Measurements from ENCODE around the gene GFM1. TPM values are rescaled to one million over a fixed set of nuclear protein-coding genes. Genes with fewer than 3 reads are reported as not detected.

The GFM1 gene
- total and polyA plus RNA-seq, 2 donors (not counting 1 experiment from before 2014, with no cell fraction given): 9.8 to 46.0 TPM

DNA sequence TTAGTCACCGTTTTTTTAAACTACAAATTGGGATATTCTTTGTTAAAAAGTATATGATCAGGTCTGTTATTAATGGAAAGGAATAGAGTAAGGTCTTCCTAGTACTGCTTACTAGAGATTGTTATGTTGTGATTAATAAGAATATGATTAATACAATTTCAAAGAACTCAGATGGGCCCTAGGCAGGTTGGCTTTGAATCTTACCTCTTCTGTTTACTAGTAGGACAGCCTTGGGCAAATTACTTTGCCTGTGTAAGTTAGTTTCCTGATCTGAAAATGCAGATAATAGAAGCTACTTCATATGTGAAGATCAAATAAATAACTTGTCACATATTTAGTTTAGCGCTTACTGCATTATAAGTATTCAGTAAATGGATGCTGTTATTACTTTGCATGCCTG lies 6.9 kb downstream of the GFM1 start:
- Mint-ChIP-seq H3K27ac (no peak overlapping the region), H3K4me1 (peaks cover 2% of the 10 kb centered on the region), H3K27me3 (no peaks in the 10 kb centered on the region), H3K9me3 (ENCODE audit: insufficient read depth) (no peaks in the 10 kb centered on the region), H3K4me3 (no peak overlapping the region)
- peaks cover 6% of the 10 kb centered on the region for H3K79me2 ChIP-seq (ENCODE audit: control insufficient read depth, insufficient read depth, low read length)
- no peak overlapping the region for H3K9ac ChIP-seq (ENCODE audit: low read length)
- no peaks in the 10 kb centered on the region for H3K4me1 ChIP-seq (ENCODE audit: control insufficient read depth in 2 of 2, insufficient read depth in 2 of 2, low read length in 2 of 2)
- H3K9me3 ChIP-seq (ENCODE audit: control extremely low read depth in 1 of 3, control insufficient read depth in 2 of 3, insufficient read depth in 1 of 3, low read length in 2 of 3): no peaks in the 10 kb centered on the region
- POLR2A ChIA-PET: no interaction called here
- H2AFZ ChIP-seq (ENCODE audit: insufficient read depth, low read depth, low read length, poor library complexity, severe bottlenecking): no peak overlapping the region
- H3K4me3 ChIP-seq (ENCODE audit: control extremely low read depth in 1 of 5, extremely low read depth in 1 of 5, insufficient read depth in 1 of 5, low read depth in 2 of 5, low read length in 4 of 5): no peak overlapping the region
- ATAC-seq (ENCODE audit: low read depth) (no peak), DNase-seq (no peak)
- no peak for TF ChIP-seq EZH2 (IDR thresholded peaks at IDR 0.05; ENCODE audit: borderline replicate concordance, insufficient read depth, low read depth, low read length, poor library complexity, severe bottlenecking)
- TF ChIP-seq, protein P1, sequence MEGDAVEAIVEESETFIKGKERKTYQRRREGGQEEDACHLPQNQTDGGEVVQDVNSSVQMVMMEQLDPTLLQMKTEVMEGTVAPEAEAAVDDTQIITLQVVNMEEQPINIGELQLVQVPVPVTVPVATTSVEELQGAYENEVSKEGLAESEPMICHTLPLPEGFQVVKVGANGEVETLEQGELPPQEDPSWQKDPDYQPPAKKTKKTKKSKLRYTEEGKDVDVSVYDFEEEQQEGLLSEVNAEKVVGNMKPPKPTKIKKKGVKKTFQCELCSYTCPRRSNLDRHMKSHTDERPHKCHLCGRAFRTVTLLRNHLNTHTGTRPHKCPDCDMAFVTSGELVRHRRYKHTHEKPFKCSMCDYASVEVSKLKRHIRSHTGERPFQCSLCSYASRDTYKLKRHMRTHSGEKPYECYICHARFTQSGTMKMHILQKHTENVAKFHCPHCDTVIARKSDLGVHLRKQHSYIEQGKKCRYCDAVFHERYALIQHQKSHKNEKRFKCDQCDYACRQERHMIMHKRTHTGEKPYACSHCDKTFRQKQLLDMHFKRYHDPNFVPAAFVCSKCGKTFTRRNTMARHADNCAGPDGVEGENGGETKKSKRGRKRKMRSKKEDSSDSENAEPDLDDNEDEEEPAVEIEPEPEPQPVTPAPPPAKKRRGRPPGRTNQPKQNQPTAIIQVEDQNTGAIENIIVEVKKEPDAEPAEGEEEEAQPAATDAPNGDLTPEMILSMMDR (IDR thresholded peaks at IDR 0.05): no peak
- no peak overlapping the region for H3K27ac ChIP-seq (ENCODE audit: low read length in 2 of 2)
- intact Hi-C loops (cut with micrococcal nuclease): no loop called here
- CTCF ChIA-PET: interaction anchor here (1.0 to 1.8 kb wide), 2 partner anchors 10 to 12 kb away, joined by 3 to 4 read pairs; no protein-coding TSS in a partner anchor
- WGBS (ENCODE audit: insufficient coverage): no CpG with 5 or more reads among the region's 2 CpGs
- H3K4me2 ChIP-seq (replicated peaks; ENCODE audit: low read depth, low read length, poor library complexity, severe bottlenecking): no peak overlapping the region
- peaks cover 4 to 44% of the 10 kb centered on the region in 2 experiments for H3K36me3 ChIP-seq (replicated peaks in 1 of 2; ENCODE audit: control extremely low read depth in 1 of 2, control insufficient read depth in 1 of 2, extremely low read depth in 1 of 2, insufficient read depth in 2 of 2, low read length in 1 of 2)
- H3K27me3 ChIP-seq (replicated peaks in 1 of 4; ENCODE audit: control extremely low read depth in 1 of 4, control insufficient read depth in 3 of 4, insufficient read depth in 4 of 4, low read length in 3 of 4): no peaks in the 10 kb centered on the region
- H4K20me1 ChIP-seq (ENCODE audit: control insufficient read depth, insufficient read depth, low read length, poor library complexity, severe bottlenecking): no peaks in the 10 kb centered on the region

DNA sequence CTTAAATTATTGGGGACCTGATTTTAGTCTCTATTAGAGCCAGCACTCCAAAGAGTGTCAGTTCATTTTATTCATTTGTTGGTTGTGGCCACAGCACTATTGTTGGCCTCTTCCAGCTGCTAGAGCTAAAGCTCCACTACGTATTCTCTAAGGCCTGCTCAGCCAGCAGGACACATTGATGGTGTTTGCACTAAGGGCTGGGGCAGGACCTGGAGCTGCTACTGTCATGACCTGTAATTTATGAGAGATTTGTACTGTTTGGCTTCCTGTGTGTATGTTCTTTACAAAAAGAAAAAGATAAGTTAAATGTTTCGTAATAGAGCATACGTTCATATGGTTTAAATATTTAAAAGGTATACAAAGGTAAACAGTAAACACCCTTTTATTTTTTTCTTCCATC lies 8.1 kb downstream of the GFM1 start:
- H2AFZ ChIP-seq (ENCODE audit: insufficient read depth, low read depth, low read length, poor library complexity, severe bottlenecking): no peak overlapping the region
- POLR2A ChIA-PET: no interaction called here

More for the DNA sequence above, 8.1 kb downstream of the GFM1 start:
- no peak overlapping the region for H3K4me3 ChIP-seq (ENCODE audit: control extremely low read depth in 1 of 5, extremely low read depth in 1 of 5, insufficient read depth in 1 of 5, low read depth in 2 of 5, low read length in 4 of 5)
- H3K4me2 ChIP-seq (replicated peaks; ENCODE audit: low read depth, low read length, poor library complexity, severe bottlenecking): no peak overlapping the region
- no peaks in the 10 kb centered on the region for H3K4me1 ChIP-seq (ENCODE audit: control insufficient read depth in 2 of 2, insufficient read depth in 2 of 2, low read length in 2 of 2)
- intact Hi-C loops (cut with micrococcal nuclease): no loop called here
- no peaks in the 10 kb centered on the region for H3K79me2 ChIP-seq (ENCODE audit: control insufficient read depth, insufficient read depth, low read length)
- TF ChIP-seq, protein P1 (IDR thresholded peaks at IDR 0.05): no peak
- no peak for TF ChIP-seq EZH2 (IDR thresholded peaks at IDR 0.05; ENCODE audit: borderline replicate concordance, insufficient read depth, low read depth, low read length, poor library complexity, severe bottlenecking)
- H3K27me3 ChIP-seq (replicated peaks in 1 of 4; ENCODE audit: control extremely low read depth in 1 of 4, control insufficient read depth in 3 of 4, insufficient read depth in 4 of 4, low read length in 3 of 4): no peaks in the 10 kb centered on the region
- H3K36me3 ChIP-seq (replicated peaks in 1 of 2; ENCODE audit: control extremely low read depth in 1 of 2, control insufficient read depth in 1 of 2, extremely low read depth in 1 of 2, insufficient read depth in 2 of 2, low read length in 1 of 2): peaks cover 4 to 51% of the 10 kb centered on the region in 2 experiments
- Mint-ChIP-seq H3K4me1 (no peaks in the 10 kb centered on the region), H3K27ac (no peak overlapping the region), H3K4me3 (no peak overlapping the region), H3K9me3 (ENCODE audit: insufficient read depth) (no peaks in the 10 kb centered on the region), H3K27me3 (no peaks in the 10 kb centered on the region)
- ATAC-seq (ENCODE audit: low read depth) (no peak), DNase-seq (no peak)
- no peak overlapping the region for H3K27ac ChIP-seq (ENCODE audit: low read length in 2 of 2)
- H4K20me1 ChIP-seq (ENCODE audit: control insufficient read depth, insufficient read depth, low read length, poor library complexity, severe bottlenecking): no peaks in the 10 kb centered on the region
- no peak overlapping the region for H3K9ac ChIP-seq (ENCODE audit: low read length)
- CTCF ChIA-PET: interaction anchor here (0.7 to 1.8 kb wide), 3 partner anchors 8 to 11 kb away, joined by 3 to 9 read pairs (median 4); partner anchors contain the start of gene GFM1
- no CpG with 5 or more reads among the region's 3 CpGs for WGBS (ENCODE audit: insufficient coverage)
- no peaks in the 10 kb centered on the region for H3K9me3 ChIP-seq (ENCODE audit: control extremely low read depth in 1 of 3, control insufficient read depth in 2 of 3, insufficient read depth in 1 of 3, low read length in 2 of 3)

Measured in B cell (primary cell).